Neural cell (in vitro differentiated cells): ENCODE data around the gene METRN. TPM values are rescaled to one million over a fixed set of nuclear protein-coding genes. Genes with fewer than 3 reads are reported as not detected.

Experiments
- H2AFZ ChIP-seq: fragments of 200-600, 300-800 bp; sonication (generic), shearing (Covaris generic); 2 replicates; pipeline ENCODE4 v1.6.0; 2014; ENCODE audit warnings: low read depth, mild to moderate bottlenecking, antibody characterized with exemption, low read length, moderate library complexity
- H3F3A ChIP-seq: fragments of 200-600 bp; shearing (Covaris generic); 2 replicates; pipeline ENCODE4 v1.6.1; 2016; ENCODE audit warnings: mild to moderate bottlenecking, moderate library complexity, mixed read lengths, antibody characterized with exemption, low read length; ENCODE audit not compliant: insufficient read depth, poor library complexity, severe bottlenecking
- H3K27ac ChIP-seq: fragments of 200-600, 300-800 bp; sonication (generic), shearing (Covaris generic); 2 replicates; pipeline ENCODE4 v1.5.1; 2014; ENCODE audit warnings: mild to moderate bottlenecking, low read length, moderate library complexity
- H3K27me3 ChIP-seq: fragments of 300-800, 200-600 bp; sonication (generic), shearing (Covaris generic); 2 replicates; pipeline ENCODE4 v1.6.0; 2014; ENCODE audit warnings: mild to moderate bottlenecking, low read depth, low read length, moderate library complexity; ENCODE audit not compliant: insufficient read depth
- H3K36me3 ChIP-seq: fragments of 300-800, 200-600 bp; sonication (generic), shearing (Covaris generic); 2 replicates; pipeline ENCODE4 v1.5.1; 2014; ENCODE audit warnings: mild to moderate bottlenecking, antibody characterized with exemption, low read length, moderate library complexity; ENCODE audit not compliant: insufficient read depth
- H3K4me2 ChIP-seq: fragments of 300-800, 200-600 bp; sonication (generic), shearing (Covaris generic); 2 replicates; pipeline ENCODE4 v1.6.0; 2014; ENCODE audit warnings: mild to moderate bottlenecking, low read length
- H3K4me3 ChIP-seq: fragments of 300-800, 200-600 bp; sonication (generic), shearing (Covaris generic); 2 replicates; pipeline ENCODE4 v1.5.1; 2014; ENCODE audit warnings: mild to moderate bottlenecking, low read length, moderate library complexity
- H3K79me2 ChIP-seq: fragments of 200-600 bp; shearing (Covaris generic); replicated peaks from 2 replicates; pipeline ENCODE4 v1.6.0; 2014; ENCODE audit warnings: mild to moderate bottlenecking, low read length, moderate library complexity; ENCODE audit not compliant: insufficient read depth
- H3K9ac ChIP-seq: fragments of 300-800, 200-600 bp; sonication (generic), shearing (Covaris generic); 2 replicates; pipeline ENCODE4 v1.6.1; 2016; ENCODE audit warnings: mild to moderate bottlenecking, low read length, mixed read lengths
- H3K9me2 ChIP-seq: fragments of 200-600 bp; shearing (Covaris generic); 2 replicates; pipeline ENCODE4 v1.6.1; 2016; ENCODE audit warnings: mild to moderate bottlenecking, low read length, mixed read lengths; ENCODE audit not compliant: insufficient read depth
- H3K9me3 ChIP-seq: fragments of 200-600, 300-800 bp; sonication (generic), shearing (Covaris generic); 2 replicates; pipeline ENCODE4 v1.6.1; 2016; ENCODE audit warnings: mild to moderate bottlenecking, mixed run types, low read length, moderate library complexity, mixed read lengths
- H4K20me1 ChIP-seq: fragments of 200-600 bp; shearing (Covaris generic); 2 replicates; pipeline ENCODE4 v1.6.1; 2016; ENCODE audit warnings: mild to moderate bottlenecking, mixed run types; ENCODE audit not compliant: insufficient read depth
- EP300 ChIP-seq: fragments of 450-650 bp; conservative IDR thresholded peaks from 2 replicates; pipeline ENCODE4 v1.6.1; 2014; ENCODE audit warnings: antibody characterized with exemption, mild to moderate bottlenecking, moderate library complexity; ENCODE audit not compliant: poor library complexity, severe bottlenecking
- EZH2 ChIP-seq: fragments of 200-600, 300-800 bp; shearing (Covaris generic), sonication (generic); IDR thresholded peaks from 2 replicates; pipeline ENCODE4 v1.6.1; 2014; ENCODE audit warnings: antibody characterized with exemption, low read length, borderline replicate concordance, mild to moderate bottlenecking; ENCODE audit not compliant: insufficient read depth, poor library complexity, severe bottlenecking
- MXI1 ChIP-seq: fragments of 450-650 bp; conservative IDR thresholded peaks from 2 replicates; pipeline ENCODE4 v1.6.1; 2014; ENCODE audit warnings: antibody characterized with exemption, mild to moderate bottlenecking; ENCODE audit not compliant: poor library complexity, severe bottlenecking
- POLR2AphosphoS5 ChIP-seq: IDR thresholded peaks from 2 replicates; pipeline ENCODE4 v1.6.1; 2012
- RAD21 ChIP-seq: fragments of 450-650 bp; conservative IDR thresholded peaks from 2 replicates; pipeline ENCODE4 v1.6.1; 2014; ENCODE audit warnings: antibody characterized with exemption, mild to moderate bottlenecking, moderate library complexity
- SMC3 ChIP-seq: fragments of 450-650 bp; conservative IDR thresholded peaks from 2 replicates; pipeline ENCODE4 v1.6.1; 2014; ENCODE audit warnings: antibody characterized with exemption, mild to moderate bottlenecking, moderate library complexity; ENCODE audit not compliant: poor library complexity
- TAF1 ChIP-seq: IDR thresholded peaks from 2 replicates; pipeline ENCODE4 v1.6.1; 2012; ENCODE audit warnings: low read depth
- polyA plus RNA-seq: library from polyadenylated mRNA; depleted of rRNA; stranded (reverse); fragments of >200 nt; gene quantifications from 2 replicates; pipeline ENCODE4 v1.2.3, GENCODE V29; 2014
- TF ChIP-seq, protein P1 (sequence below): fragments of 450-650 bp; IDR thresholded peaks from 2 replicates; pipeline ENCODE4 v1.5.1; 2014; ENCODE audit warnings: antibody characterized with exemption, mild to moderate bottlenecking, moderate library complexity; ENCODE audit not compliant: poor library complexity, severe bottlenecking
- TF ChIP-seq, protein P2 (sequence below): IDR thresholded peaks from 2 replicates; pipeline ENCODE4 v1.6.1; 2012; ENCODE audit warnings: borderline replicate concordance

METRN gene
- polyA plus RNA-seq, 1 donor from 2014 or later, result 37.6 TPM

DNA sequence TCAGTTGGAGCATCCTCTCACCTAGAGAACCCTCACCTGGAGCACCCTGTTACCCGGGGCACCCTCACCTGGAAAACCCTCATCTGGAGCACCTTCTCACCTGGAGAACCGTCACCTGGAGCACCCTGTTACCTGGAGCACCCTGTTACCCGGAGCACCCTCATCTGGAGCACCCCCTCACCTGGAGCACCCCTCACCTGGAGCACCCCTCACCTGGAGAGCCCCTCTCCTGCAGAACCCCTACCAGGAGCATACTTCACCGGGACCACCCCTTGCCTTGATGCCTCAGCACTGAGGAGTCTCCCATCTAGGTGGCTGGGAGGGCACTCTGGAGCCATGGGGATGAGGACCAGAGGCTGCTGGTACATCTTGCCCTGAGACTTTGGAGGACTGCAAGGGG is 6.0 kb upstream of the METRN start:
- Histone ChIP-seq H3K4me2 (peak overlapping the region; percentile 67), H3K4me3 (peak overlapping the region; percentile 70), H3K79me2 (peaks cover 22% of the 10 kb centered on the region), H3K9ac (peak overlapping the region; percentile 94), H3K27ac (peak overlapping the region; percentile 99), H3K9me3 (no peaks in the 10 kb centered on the region), H3K9me2 (no peaks in the 10 kb centered on the region), H3F3A (peaks cover 5% of the 10 kb centered on the region), H4K20me1 (peaks cover 3% of the 10 kb centered on the region), H2AFZ (no peak overlapping the region), H3K36me3 (no peaks in the 10 kb centered on the region), H3K27me3 (peaks cover 4% of the 10 kb centered on the region)
- TF ChIP-seq SMC3 (no peak), RAD21 (no peak), TAF1 (no peak), MXI1 (no peak), EZH2 (no peak)

DNA sequence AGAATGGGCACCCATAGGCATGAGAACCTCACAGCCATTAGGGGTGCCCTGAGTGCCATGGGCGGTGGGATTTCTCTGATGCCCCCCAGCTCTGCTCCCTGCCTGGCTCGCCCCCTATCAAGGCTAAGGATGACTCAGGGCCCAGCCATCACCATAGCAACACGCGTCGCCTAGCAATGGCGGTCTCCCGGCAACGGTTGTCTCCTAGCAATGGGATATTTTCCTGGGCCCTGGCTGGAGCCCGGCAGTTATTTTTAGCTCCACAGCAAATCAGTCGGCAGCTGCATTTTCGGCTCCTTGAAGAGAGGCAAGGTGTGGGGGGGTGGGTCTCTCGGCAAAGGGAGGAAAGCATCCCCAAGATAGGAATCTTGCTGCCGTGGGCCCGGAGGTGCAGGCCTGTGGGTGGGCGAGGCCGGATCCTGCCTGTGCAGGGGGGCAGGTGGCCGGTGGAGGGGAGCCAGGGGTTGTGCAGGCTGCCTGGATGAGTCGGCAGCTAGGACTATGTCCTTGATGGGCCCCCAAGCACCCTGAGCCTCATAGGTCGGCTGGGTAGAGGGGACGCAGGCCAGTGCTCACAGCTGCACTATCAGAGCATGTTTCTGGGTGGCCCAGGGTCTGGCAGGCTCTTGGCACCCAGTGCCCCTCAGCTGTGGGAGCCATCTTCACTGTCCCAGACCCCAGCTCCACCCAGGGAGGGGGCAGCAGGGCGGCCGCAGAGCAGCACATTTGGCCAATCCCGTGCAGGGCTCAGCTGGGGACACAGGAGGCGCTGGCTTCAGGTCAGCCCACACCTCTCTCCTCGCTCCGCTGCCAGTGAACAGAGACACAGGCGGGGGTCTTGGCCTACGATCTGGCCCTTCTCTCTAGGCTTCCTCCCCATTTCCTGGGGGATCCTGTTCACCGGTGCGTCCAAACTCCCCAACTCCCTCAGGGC is 5.1 kb upstream of the METRN start:
- peak overlapping the region; percentile 94 for H3K9ac ChIP-seq
- H3K27ac ChIP-seq, result peak overlapping the region; percentile 99
- H3K4me3 ChIP-seq, result peak overlapping the region; percentile 70
- H3K27me3 ChIP-seq, result no peaks in the 10 kb centered on the region
- no peaks in the 10 kb centered on the region for H3K9me2 ChIP-seq
- no peaks in the 10 kb centered on the region for H3K36me3 ChIP-seq
- H3K4me2 ChIP-seq, result peak overlapping the region; percentile 75
- H4K20me1 ChIP-seq, result no peaks in the 10 kb centered on the region
- no peak overlapping the region for H2AFZ ChIP-seq
- TF ChIP-seq EP300 (peak; percentile 91), POLR2AphosphoS5 (peak; percentile 81), TAF1 (peak; percentile 66), MXI1 (peak; percentile 99), RAD21 (peak; percentile 35), SMC3 (peak; percentile 49), EZH2 (no peak)
- TF ChIP-seq, protein P1, sequence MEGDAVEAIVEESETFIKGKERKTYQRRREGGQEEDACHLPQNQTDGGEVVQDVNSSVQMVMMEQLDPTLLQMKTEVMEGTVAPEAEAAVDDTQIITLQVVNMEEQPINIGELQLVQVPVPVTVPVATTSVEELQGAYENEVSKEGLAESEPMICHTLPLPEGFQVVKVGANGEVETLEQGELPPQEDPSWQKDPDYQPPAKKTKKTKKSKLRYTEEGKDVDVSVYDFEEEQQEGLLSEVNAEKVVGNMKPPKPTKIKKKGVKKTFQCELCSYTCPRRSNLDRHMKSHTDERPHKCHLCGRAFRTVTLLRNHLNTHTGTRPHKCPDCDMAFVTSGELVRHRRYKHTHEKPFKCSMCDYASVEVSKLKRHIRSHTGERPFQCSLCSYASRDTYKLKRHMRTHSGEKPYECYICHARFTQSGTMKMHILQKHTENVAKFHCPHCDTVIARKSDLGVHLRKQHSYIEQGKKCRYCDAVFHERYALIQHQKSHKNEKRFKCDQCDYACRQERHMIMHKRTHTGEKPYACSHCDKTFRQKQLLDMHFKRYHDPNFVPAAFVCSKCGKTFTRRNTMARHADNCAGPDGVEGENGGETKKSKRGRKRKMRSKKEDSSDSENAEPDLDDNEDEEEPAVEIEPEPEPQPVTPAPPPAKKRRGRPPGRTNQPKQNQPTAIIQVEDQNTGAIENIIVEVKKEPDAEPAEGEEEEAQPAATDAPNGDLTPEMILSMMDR, result peak; percentile 17
- TF ChIP-seq, protein P2, sequence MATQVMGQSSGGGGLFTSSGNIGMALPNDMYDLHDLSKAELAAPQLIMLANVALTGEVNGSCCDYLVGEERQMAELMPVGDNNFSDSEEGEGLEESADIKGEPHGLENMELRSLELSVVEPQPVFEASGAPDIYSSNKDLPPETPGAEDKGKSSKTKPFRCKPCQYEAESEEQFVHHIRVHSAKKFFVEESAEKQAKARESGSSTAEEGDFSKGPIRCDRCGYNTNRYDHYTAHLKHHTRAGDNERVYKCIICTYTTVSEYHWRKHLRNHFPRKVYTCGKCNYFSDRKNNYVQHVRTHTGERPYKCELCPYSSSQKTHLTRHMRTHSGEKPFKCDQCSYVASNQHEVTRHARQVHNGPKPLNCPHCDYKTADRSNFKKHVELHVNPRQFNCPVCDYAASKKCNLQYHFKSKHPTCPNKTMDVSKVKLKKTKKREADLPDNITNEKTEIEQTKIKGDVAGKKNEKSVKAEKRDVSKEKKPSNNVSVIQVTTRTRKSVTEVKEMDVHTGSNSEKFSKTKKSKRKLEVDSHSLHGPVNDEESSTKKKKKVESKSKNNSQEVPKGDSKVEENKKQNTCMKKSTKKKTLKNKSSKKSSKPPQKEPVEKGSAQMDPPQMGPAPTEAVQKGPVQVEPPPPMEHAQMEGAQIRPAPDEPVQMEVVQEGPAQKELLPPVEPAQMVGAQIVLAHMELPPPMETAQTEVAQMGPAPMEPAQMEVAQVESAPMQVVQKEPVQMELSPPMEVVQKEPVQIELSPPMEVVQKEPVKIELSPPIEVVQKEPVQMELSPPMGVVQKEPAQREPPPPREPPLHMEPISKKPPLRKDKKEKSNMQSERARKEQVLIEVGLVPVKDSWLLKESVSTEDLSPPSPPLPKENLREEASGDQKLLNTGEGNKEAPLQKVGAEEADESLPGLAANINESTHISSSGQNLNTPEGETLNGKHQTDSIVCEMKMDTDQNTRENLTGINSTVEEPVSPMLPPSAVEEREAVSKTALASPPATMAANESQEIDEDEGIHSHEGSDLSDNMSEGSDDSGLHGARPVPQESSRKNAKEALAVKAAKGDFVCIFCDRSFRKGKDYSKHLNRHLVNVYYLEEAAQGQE, result peak; percentile 96
- peaks cover 5% of the 10 kb centered on the region for H3F3A ChIP-seq
- no peaks in the 10 kb centered on the region for H3K9me3 ChIP-seq
- H3K79me2 ChIP-seq, result peaks cover 14% of the 10 kb centered on the region
